ENCODE measurements around the gene MBP.
"Not testable (repeated sequence)": the region's sequence is repeated elsewhere in the genome, so short reads cannot be mapped to it uniquely, and the experiment has no call there.

MBP gene

GRCh38 chr18:76995896-76996295 is 136.7 kb downstream of the MBP start:
- no peak overlapping the region for H3K4me3 ChIP-seq (ENCODE audit: low read depth, low read length)
- ChIA-PET CTCF (interaction anchor here (0.8 to 7.4 kb wide), 4 partner anchors 9 to 215 kb away, joined by 3 to 268 read pairs (median 44); no protein-coding TSS in a partner anchor), POLR2A (no interaction called here)
- no peak for TF ChIP-seq CTCF (IDR thresholded peaks at IDR 0.05; ENCODE audit: insufficient read depth, low read length, missing control alignments)
- DNase-seq (ENCODE audit: low read depth, low spot score) = no peak

- DNase-seq (ENCODE audit: low read depth, low spot score) = no peak
- H3K4me3 ChIP-seq (ENCODE audit: low read depth, low read length) = no peak overlapping the region
- CTCF ChIA-PET = interaction anchor here (0.6 to 7.4 kb wide), 5 partner anchors 9 to 217 kb away, joined by 3 to 84 read pairs (median 4); no protein-coding TSS in a partner anchor
- TF ChIP-seq CTCF (IDR thresholded peaks at IDR 0.05; ENCODE audit: insufficient read depth, low read length, missing control alignments) = no peak
- POLR2A ChIA-PET = no interaction called here
These were observed 138.4 kb downstream of the MBP start for GRCh38 chr18:76994086-76994654.

- DNase-seq (ENCODE audit: low read depth, low spot score) = no peak
- ChIA-PET POLR2A (no interaction called here), CTCF (interaction anchor here (1.9 to 7.4 kb wide), 2 partner anchors 10 to 61 kb away, joined by 4 to 84 read pairs; no protein-coding TSS in a partner anchor)
- no peak overlapping the region for H3K4me3 ChIP-seq (ENCODE audit: low read depth, low read length)
- TF ChIP-seq CTCF (IDR thresholded peaks at IDR 0.05; ENCODE audit: insufficient read depth, low read length, missing control alignments) = no peak
These were observed 139.0 kb downstream of the MBP start for GRCh38 chr18:76993573-76993972.

- H3K4me3 ChIP-seq (ENCODE audit: low read depth, low read length) = no peak overlapping the region
- no peak for DNase-seq (ENCODE audit: low read depth, low spot score)
- CTCF ChIA-PET = interaction anchor here (7.4 kb wide), 1 partner anchor 9 kb away, joined by 84 read pairs; no protein-coding TSS in a partner anchor
- POLR2A ChIA-PET = no interaction called here
- TF ChIP-seq CTCF (IDR thresholded peaks at IDR 0.05; ENCODE audit: insufficient read depth, low read length, missing control alignments) = no peak
These were observed 139.5 kb downstream of the MBP start for GRCh38 chr18:76993085-76993382.

GRCh38 chr18:76992226-76993084 is 140.1 kb downstream of the MBP start:
- POLR2A ChIA-PET = no interaction called here
- DNase-seq (ENCODE audit: low read depth, low spot score) = no peak
- CTCF ChIA-PET = interaction anchor here (1.7 to 7.4 kb wide), 2 partner anchors 8 kb away, joined by 14 to 84 read pairs; no protein-coding TSS in a partner anchor
- no peak for TF ChIP-seq CTCF (IDR thresholded peaks at IDR 0.05; ENCODE audit: insufficient read depth, low read length, missing control alignments)
- no peak overlapping the region for H3K4me3 ChIP-seq (ENCODE audit: low read depth, low read length)

- H3K4me3 ChIP-seq (ENCODE audit: low read depth, low read length) = no peak overlapping the region
- TF ChIP-seq CTCF (IDR thresholded peaks at IDR 0.05; ENCODE audit: insufficient read depth, low read length, missing control alignments) = no peak
- CTCF ChIA-PET = interaction anchor here (0.8 to 7.4 kb wide), 4 partner anchors 7 to 221 kb away, joined by 3 to 84 read pairs (median 10); no protein-coding TSS in a partner anchor
- DNase-seq (ENCODE audit: low read depth, low spot score) = no peak
- POLR2A ChIA-PET = no interaction called here
These were observed 141.4 kb downstream of the MBP start for GRCh38 chr18:76991021-76991688.

GRCh38 chr18:76990343-76991020 is 142.1 kb downstream of the MBP start:
- H3K4me3 ChIP-seq (ENCODE audit: low read depth, low read length); DNase-seq (ENCODE audit: low read depth, low spot score); POLR2A ChIA-PET: not testable (repeated sequence)
- CTCF ChIA-PET = interaction anchor here (0.9 to 7.4 kb wide), 5 partner anchors 6 to 221 kb away, joined by 3 to 84 read pairs (median 12); no protein-coding TSS in a partner anchor

Measured in AG04449 (cell line).